Measurements from ENCODE around the gene ABCA2.
A peak's percentile ranks its signal among the peaks of the same experiment; 100 is the strongest.

The ABCA2 gene

GRCh38 chr9:136997371-136997770 is 30.7 kb downstream of the ABCA2 start:
- no peak for TF ChIP-seq CTCF (IDR thresholded peaks at IDR 0.05; ENCODE audit: insufficient read depth, low read depth, low read length, missing control alignments)
- DNase-seq (ENCODE audit: low read depth) = no peak
- H3K4me3 ChIP-seq (ENCODE audit: low read length) = no peak overlapping the region

GRCh38 chr9:136996361-136997292 is 31.4 kb downstream of the ABCA2 start, which contains the start of gene CLIC3:
Gene CLIC3, minus strand, starts transcription at chr9:136996568. Its CDS starts 25 bp downstream, at chr9:136996543.
- no peak for TF ChIP-seq CTCF (IDR thresholded peaks at IDR 0.05; ENCODE audit: insufficient read depth, low read depth, low read length, missing control alignments)
- H3K4me3 ChIP-seq (ENCODE audit: low read length) = peak within 1 kb of the TSS; percentile 43
- peak; percentile 34 for DNase-seq (ENCODE audit: low read depth)

- H3K4me3 ChIP-seq (ENCODE audit: low read length) = peak overlapping the region; percentile 43
- peak; percentile 9 for DNase-seq (ENCODE audit: low read depth)
- no peak for TF ChIP-seq CTCF (IDR thresholded peaks at IDR 0.05; ENCODE audit: insufficient read depth, low read depth, low read length, missing control alignments)
These were observed 32.2 kb downstream of the ABCA2 start for GRCh38 chr9:136995772-136996311.

- TF ChIP-seq CTCF (IDR thresholded peaks at IDR 0.05; ENCODE audit: insufficient read depth, low read depth, low read length, missing control alignments) = no peak
- peak overlapping the region; percentile 43 for H3K4me3 ChIP-seq (ENCODE audit: low read length)
- DNase-seq (ENCODE audit: low read depth) = no peak
These were observed 32.7 kb downstream of the ABCA2 start for GRCh38 chr9:136995362-136995761.

GRCh38 chr9:136994888-136995230 is 33.2 kb downstream of the ABCA2 start:
- no peak for TF ChIP-seq CTCF (IDR thresholded peaks at IDR 0.05; ENCODE audit: insufficient read depth, low read depth, low read length, missing control alignments)
- peak overlapping the region; percentile 43 for H3K4me3 ChIP-seq (ENCODE audit: low read length)
- DNase-seq (ENCODE audit: low read depth) = no peak

- no peak for TF ChIP-seq CTCF (IDR thresholded peaks at IDR 0.05; ENCODE audit: insufficient read depth, low read depth, low read length, missing control alignments)
These were observed 33.7 kb downstream of the ABCA2 start for GRCh38 chr9:136994180-136994887.

More at GRCh38 chr9:136994180-136994887, 33.7 kb downstream of the ABCA2 start:
- DNase-seq (ENCODE audit: low read depth) = peak; percentile 20
- H3K4me3 ChIP-seq (ENCODE audit: low read length) = no peak overlapping the region
